ENCODE results near the gene ST14. TPM values are rescaled to one million over a fixed set of nuclear protein-coding genes. Genes with fewer than 3 reads are reported as not detected.
A peak's percentile ranks its signal among the peaks of the same experiment; 100 is the strongest.

The ST14 gene
- total RNA-seq, 1 donor from 2014 or later, result 1.4 TPM

GRCh38 chr11:130180491-130180890 lies 20.9 kb downstream of the ST14 start:
- Mint-ChIP-seq H3K27ac (no peak overlapping the region), H3K9me3 (no peaks in the 10 kb centered on the region)
- H3K4me1 ChIP-seq, result peaks cover 6% of the 10 kb centered on the region

DNA sequence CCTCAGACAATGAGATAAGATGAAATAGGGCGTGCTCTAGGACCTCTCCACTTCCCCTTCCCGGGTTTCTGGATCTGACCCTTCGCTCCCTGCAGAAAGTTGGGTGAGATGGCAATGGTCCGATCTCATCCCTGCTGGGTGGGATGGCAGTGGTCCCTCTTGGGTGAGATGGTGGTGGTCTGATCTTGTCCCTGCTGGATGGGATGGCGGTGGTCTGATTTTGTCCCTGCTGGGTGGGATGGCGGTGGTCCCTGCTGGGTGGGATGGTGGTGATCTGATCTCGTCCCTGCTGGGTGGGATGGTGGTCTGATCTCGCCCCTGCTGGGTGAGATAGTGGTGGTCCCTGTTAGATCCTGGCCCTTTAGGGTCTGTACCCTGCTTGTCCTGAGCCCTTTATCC lies 21.3 kb downstream of the ST14 start:
- no peaks in the 10 kb centered on the region for H3K27me3 Mint-ChIP-seq (ENCODE audit: insufficient read depth, low read depth)
- Histone ChIP-seq H3K27ac (no peak overlapping the region), H3K79me2 (ENCODE audit: low read depth) (no peaks in the 10 kb centered on the region), H3K4me2 (no peak overlapping the region), H2AFZ (replicated peaks) (no peak overlapping the region), H3K4me1 (peaks cover 6% of the 10 kb centered on the region), H3K9me3 (ENCODE audit: low read depth) (no peaks in the 10 kb centered on the region), H4K20me1 (ENCODE audit: low read depth) (no peaks in the 10 kb centered on the region), H3F3A (ENCODE audit: low read depth) (no peaks in the 10 kb centered on the region), H3K27me3 (no peaks in the 10 kb centered on the region), H3K4me3 (no peak overlapping the region), H3K9ac (no peak overlapping the region), H3K36me3 (no peaks in the 10 kb centered on the region)
- no peak overlapping the region for H3K4me3 Mint-ChIP-seq
- no peak for DNase-seq (ENCODE audit: low spot score)
- no peaks in the 10 kb centered on the region for H3K9me3 Mint-ChIP-seq
- peak overlapping the region; percentile 42 for H3K27ac Mint-ChIP-seq
- peaks cover 14% of the 10 kb centered on the region for H3K4me1 Mint-ChIP-seq
- H3K36me3 Mint-ChIP-seq, result no peaks in the 10 kb centered on the region
- TF ChIP-seq CTCF (IDR thresholded peaks at IDR 0.05), result no peak
- no peak for TF ChIP-seq EZH2 (IDR thresholded peaks at IDR 0.05)
- TF ChIP-seq EZH2phosphoT487 (IDR thresholded peaks at IDR 0.05), result no peak

More at GRCh38 chr11:130180491-130180890, 20.9 kb downstream of the ST14 start:
- H3K4me3 Mint-ChIP-seq, result no peak overlapping the region
- H3K4me1 Mint-ChIP-seq, result peaks cover 14% of the 10 kb centered on the region
- Histone ChIP-seq H3K4me3 (no peak overlapping the region), H3K79me2 (ENCODE audit: low read depth) (no peaks in the 10 kb centered on the region), H3K27me3 (no peaks in the 10 kb centered on the region), H3K9me3 (ENCODE audit: low read depth) (no peaks in the 10 kb centered on the region), H3K4me2 (no peak overlapping the region), H3K27ac (no peak overlapping the region), H3K36me3 (no peaks in the 10 kb centered on the region), H3F3A (ENCODE audit: low read depth) (no peaks in the 10 kb centered on the region), H4K20me1 (ENCODE audit: low read depth) (no peaks in the 10 kb centered on the region), H3K9ac (no peak overlapping the region), H2AFZ (replicated peaks) (no peak overlapping the region)
- H3K27me3 Mint-ChIP-seq (ENCODE audit: insufficient read depth, low read depth), result no peaks in the 10 kb centered on the region
- DNase-seq (ENCODE audit: low spot score), result no peak
- H3K36me3 Mint-ChIP-seq, result no peaks in the 10 kb centered on the region
- no peak for TF ChIP-seq CTCF (IDR thresholded peaks at IDR 0.05)
- no peak for TF ChIP-seq EZH2phosphoT487 (IDR thresholded peaks at IDR 0.05)
- no peak for TF ChIP-seq EZH2 (IDR thresholded peaks at IDR 0.05)

GRCh38 chr11:130181295-130182272 lies 22.0 kb downstream of the ST14 start:
- no peak for DNase-seq (ENCODE audit: low spot score)
- H3K27me3 ChIP-seq, result no peaks in the 10 kb centered on the region
- no peaks in the 10 kb centered on the region for H3K79me2 ChIP-seq (ENCODE audit: low read depth)
- H3K9me3 Mint-ChIP-seq, result no peaks in the 10 kb centered on the region
- H4K20me1 ChIP-seq (ENCODE audit: low read depth), result no peaks in the 10 kb centered on the region
- no peak overlapping the region for H3K9ac ChIP-seq
- H3K36me3 ChIP-seq, result no peaks in the 10 kb centered on the region
- H3K4me2 ChIP-seq, result no peak overlapping the region
- H3K9me3 ChIP-seq (ENCODE audit: low read depth), result no peaks in the 10 kb centered on the region
- H3K4me3 Mint-ChIP-seq, result no peak overlapping the region
- no peaks in the 10 kb centered on the region for H3K27me3 Mint-ChIP-seq (ENCODE audit: insufficient read depth, low read depth)
- H3K27ac ChIP-seq, result no peak overlapping the region
- no peak overlapping the region for H2AFZ ChIP-seq (replicated peaks)
- H3K27ac Mint-ChIP-seq, result peak overlapping the region; percentile 42
- peaks cover 6% of the 10 kb centered on the region for H3K4me1 ChIP-seq
- H3K4me1 Mint-ChIP-seq, result peaks cover 14% of the 10 kb centered on the region
- H3K4me3 ChIP-seq, result no peak overlapping the region
- no peaks in the 10 kb centered on the region for H3F3A ChIP-seq (ENCODE audit: low read depth)
- H3K36me3 Mint-ChIP-seq, result no peaks in the 10 kb centered on the region
- TF ChIP-seq EZH2 (IDR thresholded peaks at IDR 0.05) (no peak), CTCF (IDR thresholded peaks at IDR 0.05) (no peak), EZH2phosphoT487 (IDR thresholded peaks at IDR 0.05) (no peak)
